H1 (cell line): ENCODE measurements around the gene RAB3IP. TPM values are rescaled to one million over a fixed set of nuclear protein-coding genes. Genes with fewer than 3 reads are reported as not detected.

ENCODE experiments used
- CBX8 ChIP-seq: fragments of 300-800, 300-1000 bp; sonication (generic); IDR thresholded peaks from 2 replicates; pipeline ENCODE4 v1.7.1; 2016; ENCODE audit warnings: low read depth, low read length, borderline replicate concordance
- CHD1 ChIP-seq: IDR thresholded peaks from 2 replicates; pipeline ENCODE4 v1.6.1; 2012; ENCODE audit warnings: low read depth, low read length, improper control_type of control experiment
- polyA plus RNA-seq, 7 experiments: library from polyadenylated mRNA; depleted of rRNA in 3 of 7; stranded (reverse) in 5 of 7; unstranded in 2 of 7; fragments of >200 nt in 5 of 7; fragments of 200-250 nt in 2 of 7; gene quantifications; 1 replicate in 5 of 7; 2 replicates in 1 of 7; 4 replicates in 1 of 7; pipeline versions ENCODE4 v1.2.1 to v1.2.3, GENCODE V29; 2011 to 2013; ENCODE audit warnings: missing spikeins in 2 of 7, mixed read lengths in 2 of 7
- total RNA-seq: library from RNA; stranded (reverse); fragmentation: NEBNext Ultra II Directional; extraction: Animal tissue kit (Norgen Biotek cat#: 25700); gene quantifications from 2 replicates; pipeline ENCODE4 v1.2.1, GENCODE V29; 2021
- TF ChIP-seq, protein P1 (sequence below): IDR thresholded peaks from 2 replicates; pipeline ENCODE4 v1.6.1; 2012; ENCODE audit warnings: inconsistent platforms

The RAB3IP gene
- total and polyA plus RNA-seq, 2 of the 8 experiments (the other 6 are each of a cell fraction or from before 2014, with no cell fraction given) = 17.7 to 34.6 TPM

DNA sequence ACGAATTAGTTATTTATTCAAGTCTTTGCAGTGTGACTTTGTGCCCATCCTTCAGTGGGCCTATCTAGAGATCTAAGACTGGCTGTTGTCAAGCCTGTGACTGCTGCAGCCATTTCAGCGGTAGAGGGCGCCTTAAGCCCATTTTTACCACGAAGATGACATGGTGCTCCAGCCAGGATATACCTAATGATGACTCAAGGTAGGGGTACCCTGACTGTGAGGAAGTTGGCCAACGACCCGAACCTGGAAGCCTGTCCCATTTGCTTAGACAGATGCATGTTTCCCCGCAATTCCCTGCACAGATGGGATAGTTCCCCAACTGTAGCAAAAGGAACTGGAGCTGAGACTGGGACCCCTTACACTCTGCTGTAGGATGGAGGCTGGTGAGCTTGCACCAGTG is 41.3 kb downstream of the RAB3IP start (continued):
- TF ChIP-seq, protein P1, sequence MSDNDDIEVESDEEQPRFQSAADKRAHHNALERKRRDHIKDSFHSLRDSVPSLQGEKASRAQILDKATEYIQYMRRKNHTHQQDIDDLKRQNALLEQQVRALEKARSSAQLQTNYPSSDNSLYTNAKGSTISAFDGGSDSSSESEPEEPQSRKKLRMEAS = no peak
- no peak for TF ChIP-seq CBX8
- TF ChIP-seq CHD1 = no peak
